Endothelial cell of umbilical vein (primary cell): Measurements from ENCODE around the gene EFCAB9. TPM values are rescaled to one million over a fixed set of nuclear protein-coding genes. Genes with fewer than 3 reads are reported as not detected.
"Not testable (repeated sequence)": the region's sequence is repeated elsewhere in the genome, so short reads cannot be mapped to it uniquely, and the experiment has no call there.

Experiments used
- BruUV-seq: library from RNA; stranded (reverse); fragments of 400-500 nt; replicated peaks from 2 replicates; lab custom pipeline; 2021; lab: Mats Ljungman, UMichigan
- CTCF ChIA-PET: fragments of 300-600, 350-600 bp; sonication (Branson Sonifier 250); formaldehyde crosslinking; loops from one replicate; lab custom pipeline; 2021; ENCODE audit warnings: antibody characterized with exemption, inconsistent platforms; lab: Charles Lee
- POLR2A ChIA-PET: fragments of 300-600, 350-600 bp; sonication (Branson Sonifier 250); formaldehyde crosslinking; loops from one replicate; lab custom pipeline; 2021; ENCODE audit warnings: antibody characterized with exemption, inconsistent platforms; lab: Charles Lee
- DNase-seq: peaks from one replicate; pipeline ENCODE4 v3.0.0-alpha.2; 2011; ENCODE audit warnings: low read depth, low spot score
- FAIRE-seq: peaks from 2 replicates; lab custom pipeline; 2011; peaks lifted over from hg19 to GRCh38; lab: Jason Lieb, UNC
- H2AFZ ChIP-seq: 2 replicates; pipeline ENCODE4 v1.6.0; 2012; ENCODE audit warnings: low read depth, low read length, control low read depth, inconsistent platforms
- H3K27ac ChIP-seq: 2 replicates; pipeline ENCODE4 v1.5.1; 2011; ENCODE audit warnings: low read depth, mild to moderate bottlenecking, control low read depth, low read length, moderate library complexity; ENCODE audit not compliant: insufficient read depth
- H3K27me3 ChIP-seq, 2 experiments: 2 replicates each; pipeline versions ENCODE4 v1.6.0 to v1.6.1; 2011; ENCODE audit warnings: low read length in 2 of 2, mixed read lengths in 1 of 2; ENCODE audit not compliant: control insufficient read depth in 2 of 2, insufficient read depth in 2 of 2
- H3K36me3 ChIP-seq, 2 experiments: 2 replicates in 1 of 2; 3 replicates in 1 of 2; pipeline ENCODE4 v1.5.1; 2011; ENCODE audit warnings: low read length in 2 of 2, mild to moderate bottlenecking in 1 of 2, moderate library complexity in 1 of 2; ENCODE audit not compliant: control insufficient read depth in 2 of 2, insufficient read depth in 2 of 2; ENCODE audit errors: extremely low read depth in 1 of 2
- H3K4me1 ChIP-seq: 3 replicates; pipeline ENCODE4 v1.5.1; 2011; ENCODE audit warnings: mild to moderate bottlenecking, low read length; ENCODE audit not compliant: control insufficient read depth, insufficient read depth; ENCODE audit errors: extremely low read depth
- H3K4me2 ChIP-seq: 2 replicates; pipeline ENCODE4 v1.6.1; 2011; ENCODE audit warnings: low read length, control low read depth, mixed read lengths; ENCODE audit not compliant: insufficient read depth
- H3K4me3 ChIP-seq, 3 experiments: fragments of 200-600 bp in 1 of 3; sonication (generic), shearing (Covaris generic) in 1 of 3; replicated peaks in 1 of 3; 2 replicates each; pipeline ENCODE4 v1.5.1; 2011 to 2016; ENCODE audit warnings: control low read depth in 3 of 3, low read length in 3 of 3, mild to moderate bottlenecking in 2 of 3, inconsistent platforms in 1 of 3, low read depth in 1 of 3, moderate library complexity in 1 of 3; ENCODE audit not compliant: insufficient read depth in 1 of 3
- H3K79me2 ChIP-seq: 2 replicates; pipeline ENCODE4 v1.6.0; 2012; ENCODE audit warnings: low read length, inconsistent platforms; ENCODE audit not compliant: control insufficient read depth, insufficient read depth
- H3K9ac ChIP-seq: replicated peaks from 2 replicates; pipeline ENCODE3; 2011; ENCODE audit warnings: low read length, control low read depth; ENCODE audit not compliant: insufficient read depth; ENCODE audit errors: extremely low read depth
- H3K9me1 ChIP-seq: replicated peaks from 3 replicates; pipeline ENCODE4 v1.6.0; 2011; ENCODE audit warnings: mild to moderate bottlenecking, low read length; ENCODE audit not compliant: control insufficient read depth, insufficient read depth; ENCODE audit errors: extremely low read depth
- H3K9me3 ChIP-seq: replicated peaks from 2 replicates; pipeline ENCODE4 v1.5.1; 2012; ENCODE audit warnings: low read length, inconsistent platforms; ENCODE audit not compliant: control insufficient read depth, insufficient read depth
- H4K20me1 ChIP-seq: replicated peaks from 2 replicates; pipeline ENCODE3; 2011; ENCODE audit warnings: mild to moderate bottlenecking, low read length; ENCODE audit not compliant: control insufficient read depth, insufficient read depth; ENCODE audit errors: extremely low read depth
- EZH2 ChIP-seq: IDR thresholded peaks from 2 replicates; pipeline ENCODE4 v1.6.1; 2012; ENCODE audit warnings: borderline replicate concordance, low read depth, mild to moderate bottlenecking, moderate library complexity, low read length, inconsistent platforms; ENCODE audit not compliant: severe bottlenecking
- FOS ChIP-seq: IDR thresholded peaks from 2 replicates; pipeline ENCODE4 v1.6.1; 2011; ENCODE audit warnings: mild to moderate bottlenecking, low read length, moderate library complexity, borderline replicate concordance; ENCODE audit not compliant: insufficient read depth
- GATA2 ChIP-seq: IDR thresholded peaks from 2 replicates; pipeline ENCODE4 v1.7.0; 2011; ENCODE audit warnings: low read depth, mild to moderate bottlenecking, moderate library complexity, mixed read lengths, low read length; ENCODE audit not compliant: insufficient read length, insufficient read depth
- MAX ChIP-seq: IDR thresholded peaks from 2 replicates; pipeline ENCODE4 v1.6.1; 2011; ENCODE audit not compliant: insufficient read depth, insufficient read length
- MYC ChIP-seq: IDR thresholded peaks from one replicate; pipeline ENCODE4 v1.6.1; 2011; ENCODE audit warnings: mild to moderate bottlenecking, low read depth, low read length
- POLR2A ChIP-seq: IDR thresholded peaks from 2 replicates; pipeline ENCODE4 v1.6.1; 2012; ENCODE audit warnings: low read depth, mild to moderate bottlenecking, control low read depth, low read length
- POLR2AphosphoS5 ChIP-seq: IDR thresholded peaks from 2 replicates; pipeline ENCODE4 v1.6.1; 2012; ENCODE audit warnings: low read depth, mild to moderate bottlenecking, control low read depth, low read length, moderate library complexity; ENCODE audit not compliant: insufficient read depth
- dilution Hi-C: fragments of 300-500 bp; cut with MboI; formaldehyde crosslinking; loops from one replicate; pipeline ENCODE4 v1.15.0; 2019; ENCODE audit warnings: low sequenced_read_pairs; ENCODE audit not compliant: extremely low pct_ligation_motif_present
- intact Hi-C: fragments of 100-400 bp; cut with micrococcal nuclease; formaldehyde crosslinking; loops from one replicate; pipeline ENCODE4 v1.10.0; 2022
- polyA plus RNA-seq, 4 experiments: library from polyadenylated mRNA; depleted of rRNA in 3 of 4; stranded (reverse) in 3 of 4; unstranded in 1 of 4; fragments of >200 nt; gene quantifications; 2 replicates each; pipeline versions ENCODE4 v1.2.1 to v1.2.3, GENCODE V29; 2011 to 2012; ENCODE audit warnings: missing spikeins in 1 of 4
- total RNA-seq: library from RNA; stranded (reverse); gene quantifications from 2 replicates; pipeline ENCODE4 v1.2.3, GENCODE V29; 2021

EFCAB9 gene
- total and polyA plus RNA-seq, 2 donors (not counting 3 experiments of a cell fraction or from before 2014, with no cell fraction given) = not detected

- H3K36me3 ChIP-seq = no peaks in the 10 kb centered on the region
- no peaks in the 10 kb centered on the region for H3K4me1 ChIP-seq
- H3K9ac ChIP-seq = no peak overlapping the region
- no peaks in the 10 kb centered on the region for H3K9me3 ChIP-seq
- TF ChIP-seq FOS (no peak), MAX (no peak), POLR2AphosphoS5 (no peak), MYC (no peak), EZH2 (no peak), POLR2A (no peak), GATA2 (no peak)
- no peaks in the 10 kb centered on the region for H3K27me3 ChIP-seq
- ChIA-PET POLR2A (interaction anchor here (0.7 kb wide), 1 partner anchor 190 kb away, joined by 3 read pairs; no protein-coding TSS in a partner anchor), CTCF (interaction anchor here (1.6 kb wide), 1 partner anchor 89 kb away, joined by 3 read pairs; no protein-coding TSS in a partner anchor)
- H3K4me2 ChIP-seq = no peak overlapping the region
- DNase-seq = no peak
- FAIRE-seq = no peak
- no peak overlapping the region for H2AFZ ChIP-seq
- H3K79me2 ChIP-seq = no peaks in the 10 kb centered on the region
- no peak overlapping the region for H3K27ac ChIP-seq
- H3K9me1 ChIP-seq = no peaks in the 10 kb centered on the region
- H3K4me3 ChIP-seq = no peak overlapping the region
- dilution Hi-C loops (no loop called here), intact Hi-C loops (no loop called here)
- H4K20me1 ChIP-seq = no peaks in the 10 kb centered on the region
- BruUV-seq = no TSS peak
Observed at GRCh38 chr5:172194985-172195774, 1.2 kb downstream of the EFCAB9 start.

GRCh38 chr5:172197775-172198174 lies 3.8 kb downstream of the EFCAB9 start:
- H3K4me3 ChIP-seq, H3K9ac ChIP-seq, H3K79me2 ChIP-seq, H3K4me1 ChIP-seq, H4K20me1 ChIP-seq, H3K9me3 ChIP-seq, DNase-seq, H3K27me3 ChIP-seq, H3K27ac ChIP-seq, dilution Hi-C loops, BruUV-seq, FAIRE-seq, H3K4me2 ChIP-seq, H3K36me3 ChIP-seq, intact Hi-C loops, POLR2A ChIA-PET, H3K9me1 ChIP-seq, H2AFZ ChIP-seq: not testable (repeated sequence)
- CTCF ChIA-PET = interaction anchor here (1.3 to 2.0 kb wide), 3 partner anchors 9 to 92 kb away, joined by 3 to 12 read pairs (median 3); partner anchors contain the start of gene STK10
